Kidney glomerular epithelial cell (primary cell): ENCODE results near the gene ITPR2.
"Not testable (repeated sequence)": the region's sequence is repeated elsewhere in the genome, so short reads cannot be mapped to it uniquely, and the experiment has no call there.

Experiments
- DNase-seq: peaks from one replicate; lab custom pipeline; 2025; lab: John Stamatoyannopoulos, UW

The ITPR2 gene

DNA sequence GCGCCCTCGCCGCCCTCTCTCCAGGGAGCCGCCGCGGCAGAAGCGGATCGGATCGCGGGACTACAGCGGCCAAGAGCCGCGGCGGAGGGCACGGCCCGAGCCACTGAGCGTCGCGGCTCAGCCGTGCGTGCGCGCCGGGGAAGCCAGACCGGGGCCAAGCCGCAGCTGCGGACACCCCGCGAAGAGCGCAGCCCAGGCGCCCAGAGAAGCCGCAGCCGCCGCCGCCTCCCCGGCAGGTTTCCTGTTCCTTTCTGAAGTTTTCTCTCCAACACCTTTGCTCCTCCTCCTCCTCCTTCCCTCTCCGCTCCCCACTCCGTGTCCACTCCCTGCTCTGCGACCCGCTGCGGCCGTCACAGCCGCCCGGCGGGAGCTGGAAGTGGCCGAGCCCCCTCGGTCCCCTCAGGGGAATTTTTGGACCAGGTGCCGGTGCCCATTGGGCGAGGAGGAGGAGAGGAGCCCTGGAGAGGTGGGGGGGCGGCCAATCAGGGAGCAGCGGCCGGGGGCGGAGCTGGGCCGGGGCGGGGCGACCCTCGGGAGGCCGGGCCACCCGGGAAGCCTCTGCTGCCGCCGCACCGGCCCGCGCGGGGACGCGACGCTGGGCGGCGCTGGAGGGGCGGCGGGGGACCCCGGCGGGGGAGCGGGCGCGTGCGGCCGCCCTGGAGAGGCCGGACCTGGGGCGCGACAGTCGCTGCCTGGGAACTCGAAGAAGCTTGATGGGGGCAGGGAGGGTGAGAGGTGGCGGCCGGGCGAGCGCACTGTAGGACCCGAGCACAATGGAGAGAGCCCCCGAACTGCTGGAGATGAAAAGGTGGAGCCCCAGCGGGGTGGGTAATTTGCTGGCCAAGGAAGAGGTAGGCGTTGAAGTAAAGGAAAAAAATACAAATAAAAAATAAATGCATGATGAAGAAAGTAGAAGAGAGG lies at the start of gene ITPR2:
Gene ITPR2 (minus strand): TSS at position 373 of the 921 bp plus-strand sequence. CDS start 413 bp downstream, outside the sequence.
- DNase-seq, result peak; percentile 69

DNA sequence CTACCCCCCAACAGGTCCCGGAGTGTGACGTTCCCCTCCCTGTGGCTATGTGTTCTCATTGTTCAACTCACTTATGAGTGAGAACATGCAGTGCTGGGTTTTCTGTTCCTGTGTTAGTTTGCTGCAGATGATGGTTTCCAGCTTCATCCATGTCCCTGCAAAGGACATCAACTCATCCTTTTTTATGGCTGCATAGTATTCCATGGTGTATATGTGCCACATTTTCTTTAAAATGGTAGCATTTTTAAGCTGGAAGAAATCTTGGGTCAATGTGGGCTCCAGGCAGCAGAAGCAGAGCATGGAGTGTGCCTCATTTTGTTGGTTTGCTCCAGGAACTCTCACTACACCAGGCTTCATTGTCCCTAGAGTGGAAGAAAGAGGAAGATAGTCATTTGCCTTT lies 47.6 kb upstream of the ITPR2 start:
- no peak for DNase-seq

- DNase-seq, result peak; percentile 7
Measured at GRCh38 chr12:26878661-26879119, 45.7 kb upstream of the ITPR2 start.

DNA sequence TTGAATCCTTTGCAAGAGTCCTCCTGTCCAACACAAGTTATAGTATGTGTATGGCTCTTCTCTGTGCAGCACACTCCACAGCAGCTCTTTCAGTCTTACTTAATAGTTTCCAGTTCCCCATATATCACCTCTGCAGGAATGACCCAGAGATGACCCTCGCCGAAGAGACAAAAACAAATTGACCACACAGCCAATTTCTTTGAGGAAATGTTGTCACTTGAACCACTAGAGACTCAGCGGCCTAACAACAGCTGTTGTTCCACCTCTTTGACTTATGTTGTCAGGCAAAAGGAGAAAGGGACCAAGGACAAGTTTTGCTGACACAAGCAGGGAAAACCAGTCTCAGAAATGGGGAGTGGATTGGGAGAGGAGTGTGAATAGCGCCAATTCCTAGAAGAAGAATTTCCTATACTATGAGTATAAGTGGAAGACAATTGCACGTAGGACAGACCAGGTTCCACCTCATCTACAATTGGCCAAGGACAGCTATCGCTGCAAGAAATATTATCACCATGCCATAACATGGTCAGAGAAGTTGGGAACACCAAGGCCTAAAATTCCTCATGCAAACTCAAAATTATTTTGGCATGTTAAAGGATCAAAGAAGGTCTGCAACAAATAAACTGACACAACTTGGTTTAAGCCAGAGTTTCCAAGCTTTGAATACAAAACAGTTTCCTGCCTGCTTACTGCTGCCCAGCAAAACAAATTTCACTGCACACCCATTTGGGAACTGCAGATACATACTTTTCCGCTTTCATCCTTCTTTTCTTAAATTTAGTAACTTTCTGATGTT lies 41.7 kb upstream of the ITPR2 start:
- DNase-seq, result no peak

DNA sequence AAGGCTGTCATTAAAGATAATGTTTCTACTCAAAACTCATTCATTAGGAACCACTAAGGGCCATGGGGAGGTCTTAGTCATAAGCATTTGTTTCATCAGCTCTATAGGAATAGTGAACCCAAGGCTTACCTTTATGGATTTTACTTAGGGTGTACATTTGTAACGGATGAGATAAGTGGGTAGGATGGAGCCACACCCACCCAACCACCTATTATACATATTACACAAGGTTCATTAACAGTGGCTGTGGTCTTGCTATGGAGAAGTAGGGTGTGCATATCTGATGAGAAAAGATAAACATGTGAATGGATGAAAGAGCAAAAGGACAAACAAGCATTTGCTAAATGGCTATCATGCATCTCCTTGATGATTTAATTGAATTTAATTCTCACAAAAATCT lies 39.6 kb upstream of the ITPR2 start:
- DNase-seq, result no peak

- DNase-seq, result no peak
Measured at GRCh38 chr12:26871985-26872384, 39.0 kb upstream of the ITPR2 start.

- no peak for DNase-seq
Measured at GRCh38 chr12:26870491-26871419, 37.8 kb upstream of the ITPR2 start.

DNA sequence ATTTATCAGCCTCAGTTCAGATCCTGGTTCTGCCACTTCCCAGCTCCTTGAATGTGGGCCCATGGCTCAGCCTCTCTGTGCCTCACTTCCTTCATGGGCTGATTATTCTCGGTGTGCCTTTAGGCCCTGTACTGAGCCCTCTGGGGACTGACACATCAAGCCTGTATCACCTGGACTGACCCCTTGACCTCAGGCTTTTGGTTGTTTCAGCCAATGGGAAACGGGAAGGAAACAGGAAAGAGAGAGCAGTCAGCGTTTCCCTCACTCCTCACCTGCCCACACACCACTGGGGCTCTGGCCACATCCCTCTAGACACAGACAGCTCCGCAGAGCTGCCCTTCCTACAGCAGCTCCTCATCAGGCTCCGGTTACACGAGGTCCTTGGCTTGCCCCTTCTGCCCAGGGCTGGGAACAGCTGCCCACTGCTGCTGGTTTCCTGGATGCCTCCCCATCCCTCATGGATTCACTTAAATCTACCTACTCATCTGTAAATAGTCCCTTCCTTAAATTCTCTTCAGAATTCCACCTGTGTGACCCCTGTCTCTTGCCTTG lies 37.0 kb upstream of the ITPR2 start:
- no peak for DNase-seq

GRCh38 chr12:26869104-26869494 lies 36.1 kb upstream of the ITPR2 start:
- DNase-seq, result no peak

GRCh38 chr12:26868447-26869103 lies 35.6 kb upstream of the ITPR2 start:
- DNase-seq, result no peak

DNA sequence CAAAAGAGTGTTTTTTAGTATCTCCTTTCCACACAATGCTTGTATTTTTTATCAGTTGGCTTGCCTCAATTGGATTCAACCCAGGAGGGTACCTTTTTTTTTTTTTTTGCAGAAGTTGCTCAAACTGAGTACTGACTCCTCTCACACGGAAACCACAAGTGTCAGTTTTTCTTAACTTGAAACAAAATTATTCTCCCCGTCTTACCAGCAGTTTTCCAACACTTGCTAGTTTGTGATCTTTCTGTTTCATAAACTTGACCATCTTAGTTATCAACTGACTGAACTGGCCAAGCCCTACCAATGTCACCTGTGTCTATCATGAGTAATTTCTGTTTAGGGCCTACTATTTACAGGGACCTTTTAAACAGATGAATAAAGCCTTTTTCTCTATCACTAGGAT lies 34.1 kb upstream of the ITPR2 start:
- DNase-seq, result no peak

GRCh38 chr12:26863515-26863914 lies 30.5 kb upstream of the ITPR2 start:
- DNase-seq, result no peak

DNA sequence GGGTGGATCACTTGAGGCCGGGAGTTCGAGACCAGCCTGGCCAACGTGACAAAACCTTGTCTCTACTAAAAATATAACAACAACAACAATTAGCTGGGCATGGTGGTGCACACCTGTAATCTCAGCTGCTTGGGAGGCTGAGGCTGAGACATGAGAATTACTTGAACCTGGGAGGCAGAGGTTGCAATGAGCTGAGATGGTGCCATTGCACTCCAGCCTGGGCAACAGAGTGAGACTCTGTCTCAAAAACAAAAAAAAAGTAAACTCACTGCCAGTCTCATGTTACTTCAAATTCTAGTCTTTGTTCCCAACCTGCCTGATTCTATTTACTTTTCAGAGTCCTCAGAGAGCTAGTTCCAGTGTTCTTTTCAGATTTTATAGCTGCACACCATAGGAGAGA lies 29.8 kb upstream of the ITPR2 start:
- DNase-seq, result not testable (repeated sequence)

DNA sequence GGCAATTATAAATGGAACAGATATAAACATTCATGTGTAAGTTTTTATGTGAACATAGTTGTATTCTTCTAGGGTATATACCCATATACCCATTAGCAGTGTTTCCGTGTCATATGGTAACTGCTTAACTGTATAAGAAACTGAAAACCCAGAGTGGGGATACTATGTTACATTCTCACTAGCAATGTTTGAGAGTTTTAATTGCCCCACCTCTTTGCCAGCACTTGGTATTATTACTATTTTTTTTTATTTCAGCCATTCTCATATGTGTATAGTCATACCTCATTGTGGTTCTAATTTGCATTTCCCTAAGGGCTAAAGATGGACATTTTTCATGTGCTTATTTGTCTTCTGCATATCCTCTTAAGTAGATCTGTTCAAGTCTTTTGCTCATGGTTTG lies 28.7 kb upstream of the ITPR2 start:
- no peak for DNase-seq

DNA sequence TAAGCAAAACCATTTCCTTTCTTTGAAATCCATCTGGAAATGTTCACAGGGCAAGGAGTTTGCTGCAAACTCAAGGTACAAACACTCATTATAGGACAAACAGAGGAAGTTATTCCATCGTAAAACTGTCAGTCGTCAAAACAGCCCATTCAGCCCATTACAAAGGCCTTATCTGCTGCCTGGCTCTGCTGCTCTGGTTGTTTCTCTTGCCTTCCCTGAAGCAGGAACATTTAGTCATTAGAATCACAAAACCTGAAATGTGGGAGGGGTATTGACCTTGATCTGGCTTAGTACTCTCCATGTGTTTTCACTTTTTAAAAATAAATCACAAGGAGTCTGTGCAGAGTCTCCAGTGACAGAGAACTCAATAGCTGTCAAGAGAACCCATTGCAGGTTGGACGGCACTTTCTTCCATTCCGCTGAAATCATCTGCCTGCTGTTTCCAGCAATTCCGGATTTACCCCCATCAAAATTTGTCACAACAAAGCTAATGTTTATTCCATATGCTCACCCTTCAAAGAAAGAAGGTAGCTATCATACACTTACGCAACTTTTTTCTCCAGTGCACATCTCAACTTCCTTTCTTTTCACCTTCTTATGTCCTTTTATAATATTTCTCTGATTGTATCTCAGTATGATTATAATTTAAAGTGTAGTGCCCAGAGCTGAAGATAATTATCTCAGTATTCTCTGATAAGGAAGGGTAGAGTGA lies 24.6 kb upstream of the ITPR2 start:
- no peak for DNase-seq

GRCh38 chr12:26855337-26855736 lies 22.3 kb upstream of the ITPR2 start:
- DNase-seq, result no peak

GRCh38 chr12:26854031-26854390 lies 21.0 kb upstream of the ITPR2 start:
- no peak for DNase-seq

DNA sequence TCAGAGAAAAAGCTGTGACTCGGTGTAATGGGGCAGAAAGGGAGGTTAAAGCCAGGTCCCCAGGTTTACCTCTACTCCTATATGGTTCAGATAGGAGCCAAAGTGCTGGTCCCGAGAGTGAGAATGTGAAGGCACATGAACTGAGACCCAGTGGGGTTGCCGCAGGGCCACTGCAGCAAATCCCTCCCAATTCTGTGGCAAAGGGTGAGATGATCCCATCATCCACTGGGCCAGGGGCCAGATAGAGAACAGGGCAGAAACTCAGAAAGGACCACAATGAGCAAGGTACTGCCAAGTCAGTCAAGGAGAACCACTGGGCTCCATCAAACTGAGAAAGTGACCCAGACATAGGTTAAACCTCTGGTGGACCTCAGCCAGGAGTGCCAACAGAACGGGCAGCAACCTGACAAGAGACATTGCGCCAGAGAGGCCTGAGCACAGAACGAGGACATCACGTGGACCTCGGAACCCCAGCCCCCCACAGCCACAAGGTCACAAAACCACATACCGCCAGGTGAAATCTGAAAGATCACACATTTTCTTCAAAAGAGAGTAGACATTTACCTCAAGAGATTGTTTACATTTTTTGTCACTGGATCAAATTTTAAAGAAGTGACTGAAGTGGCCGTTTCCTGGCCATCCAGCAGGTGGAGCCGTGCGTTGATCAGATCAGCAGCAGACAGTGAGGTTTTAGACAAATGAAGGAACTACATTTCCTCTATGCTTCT lies 20.5 kb upstream of the ITPR2 start:
- DNase-seq, result peak; percentile 45

DNA sequence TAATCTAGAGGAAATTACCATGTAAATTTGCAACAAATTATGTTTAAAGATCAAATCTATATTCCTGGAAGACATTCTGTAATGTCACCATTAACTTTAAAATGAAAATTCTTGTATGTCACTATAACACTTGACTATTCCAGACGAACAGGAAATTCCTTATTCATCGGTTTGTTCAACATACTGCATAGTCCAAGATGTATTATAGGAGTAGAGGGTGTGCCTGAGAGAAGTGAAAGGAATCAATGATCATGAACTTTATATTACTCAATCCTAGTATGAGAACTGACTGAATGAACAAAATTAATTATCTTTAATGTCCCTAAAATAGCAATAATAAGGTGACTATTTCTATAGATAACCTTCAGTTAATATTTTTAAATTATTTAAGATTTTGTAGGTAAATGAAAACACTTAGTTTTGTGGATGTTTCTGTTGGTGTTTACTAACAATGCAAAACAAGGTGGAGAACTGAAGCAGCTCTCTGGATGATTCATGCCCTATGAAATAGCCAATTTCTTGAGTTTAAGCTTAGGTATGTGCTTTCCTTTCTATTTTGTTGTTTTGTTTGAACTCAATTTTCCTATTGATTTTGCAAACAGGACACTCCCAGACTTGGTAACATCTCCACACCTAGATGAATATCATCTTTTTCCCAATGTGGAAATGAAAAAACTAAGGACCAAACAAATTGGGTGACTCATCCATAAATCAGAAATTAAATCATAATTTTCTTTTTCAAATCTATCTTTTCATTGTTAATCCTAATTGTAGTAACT lies 18.2 kb upstream of the ITPR2 start:
- no peak for DNase-seq
